Glomerular endothelial cell (primary cell): ENCODE data around the gene KCNC4. TPM values are rescaled to one million over a fixed set of nuclear protein-coding genes. Genes with fewer than 3 reads are reported as not detected.

Experiments used
- DNase-seq: peaks from one replicate; pipeline ENCODE4 v3.0.0-alpha.2; 2011; ENCODE audit warnings: low read depth, low spot score; ENCODE audit errors: extremely low read depth
- total RNA-seq: library from RNA; depleted of rRNA; stranded (reverse); fragments of >200 nt; gene quantifications from 2 replicates; pipeline ENCODE4 v1.2.3, GENCODE V29; 2015

KCNC4 gene
- total RNA-seq, 1 donor from 2014 or later, result 12.0 TPM

- no peak for DNase-seq
Observed at GRCh38 chr1:110250749-110251148, 40.6 kb downstream of the KCNC4 start.

- no peak for DNase-seq
Observed at GRCh38 chr1:110253213-110253612, 43.1 kb downstream of the KCNC4 start.

- no peak for DNase-seq
Observed at GRCh38 chr1:110254604-110255391, 44.7 kb downstream of the KCNC4 start.

- peak; percentile 44 for DNase-seq
Observed at GRCh38 chr1:110255392-110255787, 45.3 kb downstream of the KCNC4 start.

GRCh38 chr1:110258734-110259133, 48.6 kb downstream of the KCNC4 start:
- no peak for DNase-seq

GRCh38 chr1:110259770-110260169, 49.7 kb downstream of the KCNC4 start:
- DNase-seq, result no peak

Other genes starting within 250 kb of the KCNC4 start
- 35.0 and 51.6 TPM in 2 replicates for gene AHCYL1, start 225.5 kb upstream of the KCNC4 start, total RNA-seq
- gene STRIP1, start 175.7 kb upstream of the KCNC4 start, total RNA-seq, result 34.8 and 55.7 TPM in 2 replicates
- not detected in 2 replicates for gene ALX3, start 139.6 kb upstream of the KCNC4 start, total RNA-seq
- not detected in 2 replicates for gene UBL4B, start 97.9 kb upstream of the KCNC4 start, total RNA-seq
- 0.12 and 1.9 TPM in 2 replicates for gene SLC6A17, start 59.8 kb upstream of the KCNC4 start, total RNA-seq
- 15.7 and 29.5 TPM in 2 replicates for gene RBM15, start 129.1 kb downstream of the KCNC4 start, total RNA-seq
- gene SLC16A4, start 180.7 kb downstream of the KCNC4 start, total RNA-seq, result 1.2 and 3.1 TPM in 2 replicates
- gene LAMTOR5, start 197.4 kb downstream of the KCNC4 start, total RNA-seq, result 113 and 169 TPM in 2 replicates
- gene PROK1, start 240.8 kb downstream of the KCNC4 start, total RNA-seq, result not detected in 2 replicates